SK-N-SH treated with all-trans-retinoic acid at 6 μM for 48 hours (cell line): Measurements from ENCODE around the gene FGF22.

ENCODE experiments used
- ATAC-seq: fragments of 200-7000 bp; cut with Tn5 transposase; 3 replicates; pipeline ENCODE4 v1.9.1; 2020; ENCODE audit warnings: mild to moderate bottlenecking, moderate library complexity
- ARNTL ChIP-seq: fragments of 450-650 bp; formaldehyde crosslinking; IDR thresholded peaks from 2 replicates; pipeline ENCODE4 v1.5.0; 2020; ENCODE audit warnings: low read depth, mild to moderate bottlenecking, moderate library complexity, borderline replicate concordance
- BACH2 ChIP-seq: fragments of 250-450 bp; sonication (Bioruptor Pico); IDR thresholded peaks from 2 replicates; pipeline ENCODE4 v1.9.0; 2021; ENCODE audit warnings: mild to moderate bottlenecking, borderline replicate concordance
- CSDC2 ChIP-seq: fragments of 250-450 bp; sonication (Bioruptor Pico); IDR thresholded peaks from 2 replicates; pipeline ENCODE4 v1.5.0; 2020; ENCODE audit warnings: mild to moderate bottlenecking, moderate library complexity
- ESRRG ChIP-seq: fragments of 250-450 bp; sonication (Bioruptor Pico); IDR thresholded peaks from 2 replicates; pipeline ENCODE4 v1.6.1; 2021; ENCODE audit warnings: mild to moderate bottlenecking
- ISL1 ChIP-seq: fragments of 250-450 bp; sonication (Bioruptor Pico); IDR thresholded peaks from 2 replicates; pipeline ENCODE4 v2.1.2; 2022; ENCODE audit warnings: mild to moderate bottlenecking, moderate library complexity
- OSR1 ChIP-seq: fragments of 250-450 bp; sonication (Bioruptor Pico); IDR thresholded peaks from 2 replicates; pipeline ENCODE4 v1.8.0; 2022; ENCODE audit warnings: moderate library complexity, mild to moderate bottlenecking, inconsistent platforms
- PPARA ChIP-seq: fragments of 250-450 bp; sonication (Bioruptor Pico); IDR thresholded peaks from 2 replicates; pipeline ENCODE4 v1.5.0; 2020; ENCODE audit warnings: mild to moderate bottlenecking, borderline replicate concordance
- RARB ChIP-seq: fragments of 250-450 bp; sonication (Bioruptor Pico); IDR thresholded peaks from 2 replicates; pipeline ENCODE4 v1.8.0; 2021; ENCODE audit warnings: mild to moderate bottlenecking, moderate library complexity
- SNAI2 ChIP-seq: fragments of 250-450 bp; sonication (Bioruptor Pico); IDR thresholded peaks from 2 replicates; pipeline ENCODE4 v1.5.0; 2020; ENCODE audit warnings: mild to moderate bottlenecking, moderate library complexity
- TCF4 ChIP-seq: fragments of 250-450 bp; sonication (Bioruptor Pico); IDR thresholded peaks from 2 replicates; pipeline ENCODE4 v1.8.0; 2021; ENCODE audit warnings: mild to moderate bottlenecking, moderate library complexity, borderline replicate concordance
- TOX ChIP-seq: fragments of 250-450 bp; sonication (Bioruptor Pico); IDR thresholded peaks from 2 replicates; pipeline ENCODE4 v1.8.0; 2021; ENCODE audit warnings: mild to moderate bottlenecking, moderate library complexity, borderline replicate concordance
- ZC3H10 ChIP-seq: fragments of 250-450 bp; sonication (Bioruptor Pico); IDR thresholded peaks from 2 replicates; pipeline ENCODE4 v1.5.1; 2021; ENCODE audit warnings: mild to moderate bottlenecking, moderate library complexity
- ZFP3 ChIP-seq: fragments of 250-450 bp; sonication (Bioruptor Pico); IDR thresholded peaks from 2 replicates; pipeline ENCODE4 v1.5.0; 2020; ENCODE audit warnings: mild to moderate bottlenecking, moderate library complexity
- ZFP30 ChIP-seq: fragments of 450-650 bp; formaldehyde crosslinking; IDR thresholded peaks from 2 replicates; pipeline ENCODE4 v1.5.0; 2022; ENCODE audit warnings: mild to moderate bottlenecking, moderate library complexity
- ZNF70 ChIP-seq: fragments of 450-650 bp; formaldehyde crosslinking; IDR thresholded peaks from 2 replicates; pipeline ENCODE4 v1.5.0; 2020; ENCODE audit warnings: mild to moderate bottlenecking, moderate library complexity
- ZNF8 ChIP-seq: fragments of 450-650 bp; formaldehyde crosslinking; IDR thresholded peaks from 2 replicates; pipeline ENCODE4 v1.5.0; 2020; ENCODE audit warnings: mild to moderate bottlenecking, moderate library complexity
- TF ChIP-seq, protein P1 (sequence below): fragments of 250-450 bp; sonication (Bioruptor Pico); IDR thresholded peaks from 2 replicates; pipeline ENCODE4 v1.8.0; 2021; ENCODE audit warnings: low read depth, mild to moderate bottlenecking, moderate library complexity, borderline replicate concordance
- TF ChIP-seq, protein P2 (sequence below): fragments of 250-450 bp; sonication (Bioruptor Pico); IDR thresholded peaks from 2 replicates; pipeline ENCODE4 v1.5.1; 2021; ENCODE audit warnings: mild to moderate bottlenecking, moderate library complexity
- TF ChIP-seq, protein P3 (sequence below): fragments of 250-450 bp; sonication (Bioruptor Pico); IDR thresholded peaks from 2 replicates; pipeline ENCODE4 v1.5.0; 2020; ENCODE audit warnings: mild to moderate bottlenecking, moderate library complexity
- TF ChIP-seq, protein P4 (sequence below): fragments of 250-450 bp; sonication (Bioruptor Pico); IDR thresholded peaks from 2 replicates; pipeline ENCODE4 v1.5.1; 2020; ENCODE audit warnings: low read depth, mild to moderate bottlenecking, moderate library complexity

FGF22 gene

DNA sequence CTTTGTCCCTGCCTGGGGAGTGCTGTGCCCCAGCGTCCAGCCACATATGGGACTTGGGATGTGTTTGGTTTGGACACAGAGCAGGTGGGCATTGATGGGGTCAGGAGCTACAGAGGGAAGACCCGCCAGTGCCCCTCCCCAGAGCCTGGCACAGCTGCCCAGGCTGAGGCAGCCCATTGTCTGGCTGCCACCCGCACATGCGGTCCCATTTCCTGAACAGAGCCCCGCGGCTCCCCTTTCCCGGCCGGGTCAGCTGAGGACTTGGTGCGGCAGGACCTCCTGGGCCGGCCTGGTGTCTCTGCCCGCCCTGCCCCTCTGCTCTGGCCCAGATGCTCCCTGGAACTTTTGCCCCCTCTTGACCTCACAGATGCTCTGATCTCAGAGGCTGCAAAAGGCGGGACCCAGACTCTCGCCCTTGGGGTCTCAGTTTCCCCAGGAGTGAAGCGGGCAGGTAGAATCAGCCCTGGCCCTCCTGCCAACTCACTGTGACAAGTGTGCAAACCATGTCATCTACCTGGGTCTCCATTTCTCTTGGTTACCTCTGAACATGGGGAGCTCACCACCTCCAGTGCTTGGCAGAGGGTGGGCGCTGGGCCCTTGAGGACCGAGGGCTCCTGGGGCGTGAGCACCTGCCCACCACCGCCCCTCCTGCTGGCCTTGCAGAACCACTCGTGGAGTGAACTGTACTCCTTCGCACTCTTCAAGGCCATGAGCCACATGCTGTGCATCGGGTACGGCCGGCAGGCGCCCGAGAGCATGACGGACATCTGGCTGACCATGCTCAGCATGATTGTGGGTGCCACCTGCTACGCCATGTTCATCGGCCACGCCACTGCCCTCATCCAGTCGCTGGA, 32.2 kb upstream of the FGF22 start:
- TF ChIP-seq ZC3H10 (CRISPR knock-in tag): no peak
- TF ChIP-seq, protein P1, sequence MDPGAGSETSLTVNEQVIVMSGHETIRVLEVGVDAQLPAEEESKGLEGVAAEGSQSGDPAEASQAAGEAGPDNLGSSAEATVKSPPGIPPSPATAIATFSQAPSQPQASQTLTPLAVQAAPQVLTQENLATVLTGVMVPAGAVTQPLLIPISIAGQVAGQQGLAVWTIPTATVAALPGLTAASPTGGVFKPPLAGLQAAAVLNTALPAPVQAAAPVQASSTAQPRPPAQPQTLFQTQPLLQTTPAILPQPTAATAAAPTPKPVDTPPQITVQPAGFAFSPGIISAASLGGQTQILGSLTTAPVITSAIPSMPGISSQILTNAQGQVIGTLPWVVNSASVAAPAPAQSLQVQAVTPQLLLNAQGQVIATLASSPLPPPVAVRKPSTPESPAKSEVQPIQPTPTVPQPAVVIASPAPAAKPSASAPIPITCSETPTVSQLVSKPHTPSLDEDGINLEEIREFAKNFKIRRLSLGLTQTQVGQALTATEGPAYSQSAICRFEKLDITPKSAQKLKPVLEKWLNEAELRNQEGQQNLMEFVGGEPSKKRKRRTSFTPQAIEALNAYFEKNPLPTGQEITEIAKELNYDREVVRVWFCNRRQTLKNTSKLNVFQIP (CRISPR knock-in tag): no peak
- no peak for TF ChIP-seq TCF4 (CRISPR knock-in tag)
- TF ChIP-seq, protein P2, sequence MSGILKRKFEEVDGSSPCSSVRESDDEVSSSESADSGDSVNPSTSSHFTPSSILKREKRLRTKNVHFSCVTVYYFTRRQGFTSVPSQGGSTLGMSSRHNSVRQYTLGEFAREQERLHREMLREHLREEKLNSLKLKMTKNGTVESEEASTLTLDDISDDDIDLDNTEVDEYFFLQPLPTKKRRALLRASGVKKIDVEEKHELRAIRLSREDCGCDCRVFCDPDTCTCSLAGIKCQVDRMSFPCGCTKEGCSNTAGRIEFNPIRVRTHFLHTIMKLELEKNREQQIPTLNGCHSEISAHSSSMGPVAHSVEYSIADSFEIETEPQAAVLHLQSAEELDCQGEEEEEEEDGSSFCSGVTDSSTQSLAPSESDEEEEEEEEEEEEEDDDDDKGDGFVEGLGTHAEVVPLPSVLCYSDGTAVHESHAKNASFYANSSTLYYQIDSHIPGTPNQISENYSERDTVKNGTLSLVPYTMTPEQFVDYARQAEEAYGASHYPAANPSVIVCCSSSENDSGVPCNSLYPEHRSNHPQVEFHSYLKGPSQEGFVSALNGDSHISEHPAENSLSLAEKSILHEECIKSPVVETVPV (CRISPR knock-in tag): no peak
- TF ChIP-seq BACH2 (CRISPR knock-in tag): no peak
- TF ChIP-seq, all 23 proteins: peak for 0
- no peak for ATAC-seq

DNA sequence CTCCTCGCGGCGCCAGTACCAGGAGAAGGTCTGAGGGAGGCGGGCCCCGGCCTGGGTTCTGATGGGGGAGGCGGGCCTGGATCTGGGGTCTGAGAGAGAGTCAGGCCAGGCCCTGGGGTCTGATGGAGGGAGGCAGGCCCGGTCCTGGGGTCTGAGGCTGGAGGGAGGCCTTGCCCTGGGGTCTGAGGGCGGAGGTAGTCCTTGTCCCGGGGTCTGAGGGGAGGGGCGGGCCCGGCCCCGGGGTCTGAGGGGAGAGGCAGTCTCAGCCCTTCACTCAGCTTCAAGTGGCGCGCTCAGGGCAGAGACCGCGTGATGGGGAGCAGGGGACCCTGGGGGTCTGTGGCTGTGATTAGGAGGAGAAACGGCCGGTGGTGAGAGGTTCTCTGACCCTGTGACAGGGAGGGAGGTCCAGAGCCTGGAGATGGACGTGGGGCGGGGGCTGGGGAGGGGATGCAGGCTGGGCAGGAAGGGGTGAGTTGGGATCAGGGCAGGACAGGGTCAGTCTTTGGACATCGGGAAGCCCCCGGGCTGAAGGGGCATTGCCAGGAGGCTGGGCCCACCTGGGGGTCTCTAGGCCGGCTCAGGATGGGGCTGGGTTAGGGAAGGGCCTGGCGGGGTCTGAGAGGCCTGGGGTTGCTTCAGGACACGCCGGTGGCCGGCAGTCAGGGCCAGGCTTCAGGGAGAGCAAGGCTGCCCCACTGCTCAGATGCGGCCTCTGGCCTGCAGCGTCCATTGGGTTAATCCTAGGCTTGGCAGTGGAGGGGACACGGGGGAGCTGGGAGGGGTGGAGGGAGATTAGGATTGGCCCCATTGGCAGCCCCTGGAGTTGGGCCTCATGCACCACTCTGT, 31.3 kb upstream of the FGF22 start:
- no peak for TF ChIP-seq PPARA (CRISPR knock-in tag)
- no peak for TF ChIP-seq ZFP3 (CRISPR knock-in tag)
- no peak for TF ChIP-seq TOX (CRISPR knock-in tag)
- no peak for TF ChIP-seq ESRRG (CRISPR knock-in tag)
- TF ChIP-seq ZNF8: no peak
- TF ChIP-seq RARB (CRISPR knock-in tag): no peak
- no peak for TF ChIP-seq SNAI2 (CRISPR knock-in tag)
- no peak for TF ChIP-seq OSR1 (CRISPR knock-in tag)
- TF ChIP-seq CSDC2 (CRISPR knock-in tag): no peak
- TF ChIP-seq ISL1 (CRISPR knock-in tag): no peak
- no peak for TF ChIP-seq ARNTL (CRISPR knock-in tag)
- TF ChIP-seq, protein P3, sequence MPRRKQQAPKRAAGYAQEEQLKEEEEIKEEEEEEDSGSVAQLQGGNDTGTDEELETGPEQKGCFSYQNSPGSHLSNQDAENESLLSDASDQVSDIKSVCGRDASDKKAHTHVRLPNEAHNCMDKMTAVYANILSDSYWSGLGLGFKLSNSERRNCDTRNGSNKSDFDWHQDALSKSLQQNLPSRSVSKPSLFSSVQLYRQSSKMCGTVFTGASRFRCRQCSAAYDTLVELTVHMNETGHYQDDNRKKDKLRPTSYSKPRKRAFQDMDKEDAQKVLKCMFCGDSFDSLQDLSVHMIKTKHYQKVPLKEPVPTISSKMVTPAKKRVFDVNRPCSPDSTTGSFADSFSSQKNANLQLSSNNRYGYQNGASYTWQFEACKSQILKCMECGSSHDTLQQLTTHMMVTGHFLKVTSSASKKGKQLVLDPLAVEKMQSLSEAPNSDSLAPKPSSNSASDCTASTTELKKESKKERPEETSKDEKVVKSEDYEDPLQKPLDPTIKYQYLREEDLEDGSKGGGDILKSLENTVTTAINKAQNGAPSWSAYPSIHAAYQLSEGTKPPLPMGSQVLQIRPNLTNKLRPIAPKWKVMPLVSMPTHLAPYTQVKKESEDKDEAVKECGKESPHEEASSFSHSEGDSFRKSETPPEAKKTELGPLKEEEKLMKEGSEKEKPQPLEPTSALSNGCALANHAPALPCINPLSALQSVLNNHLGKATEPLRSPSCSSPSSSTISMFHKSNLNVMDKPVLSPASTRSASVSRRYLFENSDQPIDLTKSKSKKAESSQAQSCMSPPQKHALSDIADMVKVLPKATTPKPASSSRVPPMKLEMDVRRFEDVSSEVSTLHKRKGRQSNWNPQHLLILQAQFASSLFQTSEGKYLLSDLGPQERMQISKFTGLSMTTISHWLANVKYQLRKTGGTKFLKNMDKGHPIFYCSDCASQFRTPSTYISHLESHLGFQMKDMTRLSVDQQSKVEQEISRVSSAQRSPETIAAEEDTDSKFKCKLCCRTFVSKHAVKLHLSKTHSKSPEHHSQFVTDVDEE (CRISPR knock-in tag): no peak
- no peak for TF ChIP-seq ZFP30
- no peak for TF ChIP-seq TCF4 (CRISPR knock-in tag)
- TF ChIP-seq, protein P4, sequence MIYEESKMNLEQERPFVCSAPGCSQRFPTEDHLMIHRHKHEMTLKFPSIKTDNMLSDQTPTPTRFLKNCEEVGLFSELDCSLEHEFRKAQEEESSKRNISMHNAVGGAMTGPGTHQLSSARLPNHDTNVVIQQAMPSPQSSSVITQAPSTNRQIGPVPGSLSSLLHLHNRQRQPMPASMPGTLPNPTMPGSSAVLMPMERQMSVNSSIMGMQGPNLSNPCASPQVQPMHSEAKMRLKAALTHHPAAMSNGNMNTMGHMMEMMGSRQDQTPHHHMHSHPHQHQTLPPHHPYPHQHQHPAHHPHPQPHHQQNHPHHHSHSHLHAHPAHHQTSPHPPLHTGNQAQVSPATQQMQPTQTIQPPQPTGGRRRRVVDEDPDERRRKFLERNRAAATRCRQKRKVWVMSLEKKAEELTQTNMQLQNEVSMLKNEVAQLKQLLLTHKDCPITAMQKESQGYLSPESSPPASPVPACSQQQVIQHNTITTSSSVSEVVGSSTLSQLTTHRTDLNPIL (CRISPR knock-in tag): no peak
- peak; percentile 8; the same call in 1 of the 3 replicates for ATAC-seq

DNA sequence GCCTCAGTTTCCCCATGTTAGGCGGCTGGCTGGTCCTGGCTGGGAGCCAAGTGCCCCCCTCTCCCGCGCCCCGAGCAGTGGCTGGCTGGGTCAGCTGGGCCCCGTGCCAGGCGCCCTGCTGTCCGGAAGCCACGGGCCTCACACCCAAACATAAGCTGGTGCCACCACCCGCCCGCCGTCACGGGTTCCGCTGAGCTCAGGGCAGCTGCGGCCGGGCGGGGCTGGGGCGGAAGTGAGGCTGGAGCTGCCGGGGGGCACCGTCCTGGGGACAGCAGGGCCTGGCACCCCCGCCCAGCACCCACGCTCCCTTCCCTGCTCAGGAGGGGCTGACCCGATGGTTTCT, 30.7 kb upstream of the FGF22 start:
- TF ChIP-seq ZNF8: no peak
- no peak for TF ChIP-seq ZNF70 (CRISPR knock-in tag)
- TF ChIP-seq SNAI2 (CRISPR knock-in tag): no peak
- TF ChIP-seq ZC3H10 (CRISPR knock-in tag): no peak
- TF ChIP-seq ZFP30: no peak
- ATAC-seq: peak; percentile 18; the same call in 2 of the 3 replicates
